ENCODE measurements around the gene SECISBP2. TPM values are rescaled to one million over a fixed set of nuclear protein-coding genes. Genes with fewer than 3 reads are reported as not detected.

SECISBP2 gene
- total and polyA plus RNA-seq, 2 of the 13 experiments (the other 11 are each of a cell fraction or from before 2014, with no cell fraction given) = 32.4 to 38.0 TPM

DNA sequence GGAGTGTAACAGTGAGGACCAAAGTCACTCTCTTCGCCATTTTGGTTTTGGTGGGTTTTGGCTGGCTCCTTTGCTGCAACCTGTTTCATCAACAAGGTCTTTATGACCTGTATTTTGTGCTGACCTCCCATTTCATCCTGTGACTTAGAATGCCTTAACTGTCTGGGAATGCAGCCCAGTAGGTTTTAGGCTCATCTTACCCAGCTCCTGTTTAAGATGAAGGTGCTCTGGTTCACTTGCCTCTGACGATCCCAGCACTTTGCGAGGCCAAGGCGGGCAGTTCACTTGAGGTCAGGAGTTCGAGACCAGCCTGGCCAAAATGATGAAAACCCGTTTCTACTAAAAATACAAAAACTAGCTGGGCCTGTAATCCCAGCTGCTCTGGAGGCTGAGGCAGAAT, 9.1 kb upstream of the SECISBP2 start (continued):
- TF ChIP-seq, protein P1, sequence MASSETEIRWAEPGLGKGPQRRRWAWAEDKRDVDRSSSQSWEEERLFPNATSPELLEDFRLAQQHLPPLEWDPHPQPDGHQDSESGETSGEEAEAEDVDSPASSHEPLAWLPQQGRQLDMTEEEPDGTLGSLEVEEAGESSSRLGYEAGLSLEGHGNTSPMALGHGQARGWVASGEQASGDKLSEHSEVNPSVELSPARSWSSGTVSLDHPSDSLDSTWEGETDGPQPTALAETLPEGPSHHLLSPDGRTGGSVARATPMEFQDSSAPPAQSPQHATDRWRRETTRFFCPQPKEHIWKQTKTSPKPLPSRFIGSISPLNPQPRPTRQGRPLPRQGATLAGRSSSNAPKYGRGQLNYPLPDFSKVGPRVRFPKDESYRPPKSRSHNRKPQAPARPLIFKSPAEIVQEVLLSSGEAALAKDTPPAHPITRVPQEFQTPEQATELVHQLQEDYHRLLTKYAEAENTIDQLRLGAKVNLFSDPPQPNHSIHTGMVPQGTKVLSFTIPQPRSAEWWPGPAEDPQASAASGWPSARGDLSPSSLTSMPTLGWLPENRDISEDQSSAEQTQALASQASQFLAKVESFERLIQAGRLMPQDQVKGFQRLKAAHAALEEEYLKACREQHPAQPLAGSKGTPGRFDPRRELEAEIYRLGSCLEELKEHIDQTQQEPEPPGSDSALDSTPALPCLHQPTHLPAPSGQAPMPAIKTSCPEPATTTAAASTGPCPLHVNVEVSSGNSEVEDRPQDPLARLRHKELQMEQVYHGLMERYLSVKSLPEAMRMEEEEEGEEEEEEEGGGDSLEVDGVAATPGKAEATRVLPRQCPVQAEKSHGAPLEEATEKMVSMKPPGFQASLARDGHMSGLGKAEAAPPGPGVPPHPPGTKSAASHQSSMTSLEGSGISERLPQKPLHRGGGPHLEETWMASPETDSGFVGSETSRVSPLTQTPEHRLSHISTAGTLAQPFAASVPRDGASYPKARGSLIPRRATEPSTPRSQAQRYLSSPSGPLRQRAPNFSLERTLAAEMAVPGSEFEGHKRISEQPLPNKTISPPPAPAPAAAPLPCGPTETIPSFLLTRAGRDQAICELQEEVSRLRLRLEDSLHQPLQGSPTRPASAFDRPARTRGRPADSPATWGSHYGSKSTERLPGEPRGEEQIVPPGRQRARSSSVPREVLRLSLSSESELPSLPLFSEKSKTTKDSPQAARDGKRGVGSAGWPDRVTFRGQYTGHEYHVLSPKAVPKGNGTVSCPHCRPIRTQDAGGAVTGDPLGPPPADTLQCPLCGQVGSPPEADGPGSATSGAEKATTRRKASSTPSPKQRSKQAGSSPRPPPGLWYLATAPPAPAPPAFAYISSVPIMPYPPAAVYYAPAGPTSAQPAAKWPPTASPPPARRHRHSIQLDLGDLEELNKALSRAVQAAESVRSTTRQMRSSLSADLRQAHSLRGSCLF (CRISPR knock-in tag; IDR thresholded peaks at IDR 0.05; ENCODE audit: borderline replicate concordance) = no peak
- TF ChIP-seq, protein P2, sequence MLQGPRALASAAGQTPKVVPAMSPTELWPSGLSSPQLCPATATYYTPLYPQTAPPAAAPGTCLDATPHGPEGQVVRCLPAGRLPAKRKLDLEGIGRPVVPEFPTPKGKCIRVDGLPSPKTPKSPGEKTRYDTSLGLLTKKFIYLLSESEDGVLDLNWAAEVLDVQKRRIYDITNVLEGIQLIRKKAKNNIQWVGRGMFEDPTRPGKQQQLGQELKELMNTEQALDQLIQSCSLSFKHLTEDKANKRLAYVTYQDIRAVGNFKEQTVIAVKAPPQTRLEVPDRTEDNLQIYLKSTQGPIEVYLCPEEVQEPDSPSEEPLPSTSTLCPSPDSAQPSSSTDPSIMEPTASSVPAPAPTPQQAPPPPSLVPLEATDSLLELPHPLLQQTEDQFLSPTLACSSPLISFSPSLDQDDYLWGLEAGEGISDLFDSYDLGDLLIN (CRISPR knock-in tag; IDR thresholded peaks at IDR 0.05; ENCODE audit: borderline replicate concordance) = no peak
- TF ChIP-seq, protein P3, sequence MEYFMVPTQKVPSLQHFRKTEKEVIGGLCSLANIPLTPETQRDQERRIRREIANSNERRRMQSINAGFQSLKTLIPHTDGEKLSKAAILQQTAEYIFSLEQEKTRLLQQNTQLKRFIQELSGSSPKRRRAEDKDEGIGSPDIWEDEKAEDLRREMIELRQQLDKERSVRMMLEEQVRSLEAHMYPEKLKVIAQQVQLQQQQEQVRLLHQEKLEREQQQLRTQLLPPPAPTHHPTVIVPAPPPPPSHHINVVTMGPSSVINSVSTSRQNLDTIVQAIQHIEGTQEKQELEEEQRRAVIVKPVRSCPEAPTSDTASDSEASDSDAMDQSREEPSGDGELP (IDR thresholded peaks at IDR 0.05; ENCODE audit: borderline replicate concordance, low read depth) = no peak
- TF ChIP-seq JUN (CRISPR knock-in tag; IDR thresholded peaks at IDR 0.05) = no peak
